ENCODE data around the gene NANP.
"Not testable (repeated sequence)": the region's sequence is repeated elsewhere in the genome, so short reads cannot be mapped to it uniquely, and the experiment has no call there.

Gene NANP

GRCh38 chr20:25605148-25605547, 18.7 kb downstream of the NANP start:
- DNase-seq = no peak

GRCh38 chr20:25604611-25605010, 19.2 kb downstream of the NANP start:
- no peak for DNase-seq

GRCh38 chr20:25602914-25603309, 20.9 kb downstream of the NANP start:
- DNase-seq = not testable (repeated sequence)

- DNase-seq = not testable (repeated sequence)
Observed at GRCh38 chr20:25602191-25602913, 21.5 kb downstream of the NANP start.

- no peak for DNase-seq
Observed at GRCh38 chr20:25601659-25602058, 22.2 kb downstream of the NANP start.

- no peak for DNase-seq
Observed at GRCh38 chr20:25600632-25601031, 23.2 kb downstream of the NANP start.

- no peak for DNase-seq
Observed at GRCh38 chr20:25592135-25592852, 31.5 kb downstream of the NANP start.

GRCh38 chr20:25590778-25591177, 33.0 kb downstream of the NANP start:
- not testable (repeated sequence) for DNase-seq

- no peak for DNase-seq
Observed at GRCh38 chr20:25588491-25588890, 35.3 kb downstream of the NANP start.

GRCh38 chr20:25587536-25587935, 36.3 kb downstream of the NANP start:
- no peak for DNase-seq

GRCh38 chr20:25586877-25587276, 36.9 kb downstream of the NANP start:
- DNase-seq = no peak

GRCh38 chr20:25584905-25585704, 38.7 kb downstream of the NANP start, which contains the start of gene NINL:
Gene NINL, minus strand, starts transcription at chr20:25585531. Its CDS starts 58,944 bp downstream, at chr20:25526587.
- DNase-seq = peak; percentile 19

GRCh38 chr20:25583607-25584006, 40.2 kb downstream of the NANP start:
- DNase-seq = not testable (repeated sequence)

- no peak for DNase-seq
Observed at GRCh38 chr20:25580711-25581110, 43.1 kb downstream of the NANP start.

- no peak for DNase-seq
Observed at GRCh38 chr20:25579081-25579770, 44.6 kb downstream of the NANP start.

- DNase-seq = no peak
Observed at GRCh38 chr20:25576783-25577530, 46.9 kb downstream of the NANP start.

- no peak for DNase-seq
Observed at GRCh38 chr20:25574411-25574810, 49.4 kb downstream of the NANP start.

- DNase-seq = no peak
Observed at GRCh38 chr20:25573288-25574251, 50.2 kb downstream of the NANP start.

GRCh38 chr20:25571817-25572216, 52.0 kb downstream of the NANP start:
- no peak for DNase-seq

GRCh38 chr20:25571240-25571639, 52.6 kb downstream of the NANP start:
- DNase-seq = no peak

- no peak for DNase-seq
Observed at GRCh38 chr20:25570148-25570530, 53.7 kb downstream of the NANP start.

Data from activated gamma-delta T cell treated with Interleukin-2 at 50 U/mL for 16 hours (primary cell).